SU-DHL-6 (cell line): ENCODE data around the gene PGGHG.

Experiments used
- H2AFZ ChIP-seq: fragments of 200-600 bp; sonication (generic); 2 replicates; pipeline ENCODE4 v1.6.1; 2014; ENCODE audit warnings: low read depth, mild to moderate bottlenecking, moderate library complexity, mixed read lengths, antibody characterized with exemption, low read length; ENCODE audit not compliant: severe bottlenecking
- H3F3A ChIP-seq: fragments of 200-600 bp; shearing (Covaris generic); 2 replicates; pipeline ENCODE4 v1.6.0; 2016; ENCODE audit warnings: antibody characterized with exemption, mild to moderate bottlenecking; ENCODE audit not compliant: insufficient read depth
- H3K27ac ChIP-seq: fragments of 200-600 bp; sonication (generic); 2 replicates; pipeline ENCODE4 v1.5.1; 2016; ENCODE audit warnings: low read depth, mild to moderate bottlenecking, low read length, moderate library complexity, mixed read lengths
- H3K27me3 ChIP-seq: fragments of 200-600 bp; sonication (generic), shearing (Covaris generic); 2 replicates; pipeline ENCODE4 v1.6.0; 2014; ENCODE audit warnings: mild to moderate bottlenecking, low read length
- H3K36me3 ChIP-seq: fragments of 200-600 bp; sonication (generic); 2 replicates; pipeline ENCODE4 v1.6.1; 2014; ENCODE audit warnings: mild to moderate bottlenecking, low read length, mixed read lengths
- H3K4me2 ChIP-seq: fragments of 300-600, 200-600 bp; shearing (Covaris generic), sonication (generic); 2 replicates; pipeline ENCODE4 v1.6.0; 2014; ENCODE audit warnings: low read length, low read depth, mild to moderate bottlenecking; ENCODE audit not compliant: poor library complexity, severe bottlenecking
- H3K4me3 ChIP-seq: fragments of 200-600 bp; sonication (generic); 2 replicates; pipeline ENCODE4 v1.5.1; 2014; ENCODE audit warnings: antibody characterized with exemption, low read length, mild to moderate bottlenecking, mixed read lengths; ENCODE audit not compliant: insufficient read depth, poor library complexity, severe bottlenecking
- H3K79me2 ChIP-seq: fragments of 200-600 bp; sonication (generic); 2 replicates; pipeline ENCODE4 v1.6.1; 2014; ENCODE audit warnings: mild to moderate bottlenecking, low read length, moderate library complexity; ENCODE audit not compliant: insufficient read depth
- H3K9ac ChIP-seq: fragments of 200-600 bp; sonication (generic); 2 replicates; pipeline ENCODE4 v1.7.0; 2014; ENCODE audit warnings: mild to moderate bottlenecking, low read length
- H3K9me2 ChIP-seq: fragments of 200-600 bp; sonication (generic); replicated peaks from 2 replicates; pipeline ENCODE4 v1.6.1; 2014; ENCODE audit warnings: low read length; ENCODE audit not compliant: insufficient read depth
- H3K9me3 ChIP-seq: fragments of 200-600 bp; sonication (generic); 2 replicates; pipeline ENCODE4 v1.6.1; 2014; ENCODE audit warnings: low read length, mixed read lengths; ENCODE audit not compliant: insufficient read depth
- H4K20me1 ChIP-seq: fragments of 200-600 bp; sonication (generic); 2 replicates; pipeline ENCODE4 v1.6.1; 2014; ENCODE audit warnings: low read depth, mild to moderate bottlenecking, antibody characterized with exemption, low read length, moderate library complexity, mixed read lengths
- EZH2phosphoT487 ChIP-seq: fragments of 200-600 bp; sonication (generic), shearing (Covaris generic); conservative IDR thresholded peaks from 2 replicates; pipeline ENCODE4 v1.6.1; 2018; ENCODE audit warnings: mild to moderate bottlenecking, antibody characterized with exemption, low read length, moderate library complexity, mixed read lengths
- TF ChIP-seq, protein P1 (sequence below): fragments of 200-600 bp; sonication (generic); IDR thresholded peaks from one replicate; pipeline ENCODE4 v1.5.1; 2017; ENCODE audit warnings: antibody characterized with exemption, mild to moderate bottlenecking, low read length, moderate library complexity; ENCODE audit not compliant: insufficient read depth, poor library complexity, severe bottlenecking

Gene PGGHG

DNA sequence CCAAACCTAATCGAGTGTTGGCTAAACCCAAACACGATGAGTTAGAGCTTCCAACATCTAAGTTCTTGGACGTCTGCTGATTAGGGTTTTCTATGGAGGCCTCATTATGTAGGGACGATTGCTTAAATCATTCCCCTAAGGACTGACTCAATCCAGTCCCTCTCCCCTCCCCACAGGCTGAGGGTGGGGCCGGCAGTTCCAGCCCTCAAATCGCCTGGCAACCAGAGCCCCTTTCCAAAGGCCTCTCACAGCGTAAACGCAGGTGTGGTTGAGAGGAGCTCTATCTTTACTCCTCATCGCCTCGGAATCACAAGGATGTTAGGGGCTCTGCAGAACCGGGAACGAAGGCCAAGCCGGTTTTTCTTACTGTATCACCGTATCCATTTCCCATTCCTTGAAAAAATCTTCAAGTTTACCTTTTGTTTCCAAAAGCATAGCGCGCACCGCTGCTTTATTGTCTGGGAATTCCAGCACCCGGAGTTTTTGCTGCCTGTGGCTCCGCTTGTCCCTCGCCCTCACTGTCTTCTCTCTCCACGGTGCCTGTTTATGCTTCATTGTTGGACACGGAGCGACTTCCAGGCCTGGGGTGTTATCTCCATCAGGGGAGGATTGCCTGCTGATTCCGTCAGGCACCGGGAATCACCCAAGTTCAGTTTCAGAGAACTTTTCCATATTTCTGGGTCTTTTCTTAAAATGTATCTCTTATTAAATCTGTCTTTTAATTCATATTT, 45.5 kb downstream of the PGGHG start:
- Histone ChIP-seq H3K9me2 (no peaks in the 10 kb centered on the region), H4K20me1 (no peaks in the 10 kb centered on the region), H3K4me2 (no peak overlapping the region), H3K36me3 (no peaks in the 10 kb centered on the region), H3F3A (peaks cover 8% of the 10 kb centered on the region; the same call in 1 of the 2 replicates), H2AFZ (no peak overlapping the region), H3K27ac (no peak overlapping the region), H3K9ac (no peak overlapping the region), H3K79me2 (no peaks in the 10 kb centered on the region), H3K4me3 (no peak overlapping the region), H3K9me3 (no peaks in the 10 kb centered on the region), H3K27me3 (no peaks in the 10 kb centered on the region)
- TF ChIP-seq, protein P1, sequence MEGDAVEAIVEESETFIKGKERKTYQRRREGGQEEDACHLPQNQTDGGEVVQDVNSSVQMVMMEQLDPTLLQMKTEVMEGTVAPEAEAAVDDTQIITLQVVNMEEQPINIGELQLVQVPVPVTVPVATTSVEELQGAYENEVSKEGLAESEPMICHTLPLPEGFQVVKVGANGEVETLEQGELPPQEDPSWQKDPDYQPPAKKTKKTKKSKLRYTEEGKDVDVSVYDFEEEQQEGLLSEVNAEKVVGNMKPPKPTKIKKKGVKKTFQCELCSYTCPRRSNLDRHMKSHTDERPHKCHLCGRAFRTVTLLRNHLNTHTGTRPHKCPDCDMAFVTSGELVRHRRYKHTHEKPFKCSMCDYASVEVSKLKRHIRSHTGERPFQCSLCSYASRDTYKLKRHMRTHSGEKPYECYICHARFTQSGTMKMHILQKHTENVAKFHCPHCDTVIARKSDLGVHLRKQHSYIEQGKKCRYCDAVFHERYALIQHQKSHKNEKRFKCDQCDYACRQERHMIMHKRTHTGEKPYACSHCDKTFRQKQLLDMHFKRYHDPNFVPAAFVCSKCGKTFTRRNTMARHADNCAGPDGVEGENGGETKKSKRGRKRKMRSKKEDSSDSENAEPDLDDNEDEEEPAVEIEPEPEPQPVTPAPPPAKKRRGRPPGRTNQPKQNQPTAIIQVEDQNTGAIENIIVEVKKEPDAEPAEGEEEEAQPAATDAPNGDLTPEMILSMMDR = no peak
- TF ChIP-seq EZH2phosphoT487 = no peak

DNA sequence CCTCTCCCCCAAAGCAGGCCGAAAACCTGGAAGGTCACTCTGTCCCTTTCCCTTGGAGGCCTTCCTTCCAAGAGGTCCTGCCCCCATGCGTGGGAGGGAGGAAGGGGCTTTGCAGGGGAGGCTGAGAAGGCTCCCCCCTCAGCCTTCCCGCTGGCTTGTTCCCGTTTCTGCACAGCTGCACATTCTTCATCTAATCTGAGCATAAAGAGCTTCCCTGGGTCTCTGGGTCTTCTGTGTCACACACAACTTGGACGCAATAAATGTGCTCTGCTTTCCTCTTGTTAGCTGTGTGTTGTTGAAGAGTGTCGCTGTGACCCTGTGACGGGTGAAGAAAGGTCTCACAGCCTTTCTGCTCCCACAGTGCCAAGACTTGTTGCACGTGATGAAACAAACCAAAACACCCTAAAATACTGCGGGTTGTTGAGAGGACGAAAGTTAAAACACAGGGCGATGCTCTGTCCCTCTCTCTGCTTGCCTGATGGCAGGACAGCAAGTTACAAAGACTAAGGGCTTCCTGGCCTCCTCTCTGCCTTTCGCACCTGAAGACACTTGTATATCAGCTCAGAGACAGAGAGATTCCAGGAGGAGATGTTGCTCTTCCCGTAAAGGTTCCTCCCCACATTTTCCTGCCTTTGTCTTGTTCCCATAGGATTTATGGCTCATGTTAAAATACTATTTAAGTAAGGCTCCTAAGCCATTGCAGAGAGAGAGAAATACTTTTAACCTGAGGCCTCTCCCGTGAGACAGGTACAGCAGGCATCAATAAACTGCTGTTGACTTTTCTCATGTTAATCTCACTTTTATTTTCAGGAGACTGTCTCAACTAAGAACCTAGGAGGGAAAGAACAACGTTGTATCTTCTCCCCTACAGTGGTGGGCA, 47.1 kb downstream of the PGGHG start:
- no peak overlapping the region for H2AFZ ChIP-seq
- no peak overlapping the region for H3K27ac ChIP-seq
- H3K4me2 ChIP-seq = no peak overlapping the region
- no peaks in the 10 kb centered on the region for H3K79me2 ChIP-seq
- H3K36me3 ChIP-seq = no peaks in the 10 kb centered on the region
- no peak overlapping the region for H3K4me3 ChIP-seq
- H3K9ac ChIP-seq = no peak overlapping the region
- H3K9me2 ChIP-seq = no peaks in the 10 kb centered on the region
- no peaks in the 10 kb centered on the region for H3K27me3 ChIP-seq
- H4K20me1 ChIP-seq = no peaks in the 10 kb centered on the region
- no peaks in the 10 kb centered on the region for H3K9me3 ChIP-seq
- no peak for TF ChIP-seq EZH2phosphoT487
- TF ChIP-seq, protein P1 = no peak
- no peaks in the 10 kb centered on the region for H3F3A ChIP-seq

DNA sequence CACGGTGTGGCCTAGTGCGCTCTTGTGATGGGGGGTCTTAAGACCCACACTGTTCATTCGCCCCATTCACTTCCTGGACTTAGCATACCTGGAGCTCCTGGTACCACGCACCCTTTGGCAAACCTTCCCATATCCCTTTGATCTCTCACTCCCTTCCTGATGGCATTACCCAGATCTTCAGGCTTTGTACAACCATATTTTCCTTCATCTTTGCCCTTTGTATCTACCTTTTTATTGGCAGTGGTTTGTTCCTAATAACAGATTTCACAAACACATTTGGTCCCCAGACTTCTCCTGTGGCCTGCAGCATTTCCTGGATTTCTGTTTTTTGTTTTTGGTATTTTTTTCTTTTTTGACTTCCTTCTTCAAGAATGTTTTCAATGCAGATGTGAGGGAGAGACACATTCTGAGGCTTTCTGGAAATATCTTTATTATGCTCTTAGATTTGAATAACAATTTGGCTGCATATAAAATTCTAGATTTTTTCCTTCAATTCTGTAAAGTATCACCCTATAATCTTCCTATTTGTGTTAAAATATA, 47.8 kb downstream of the PGGHG start:
- Histone ChIP-seq H3K36me3 (no peaks in the 10 kb centered on the region), H3K9me2 (no peaks in the 10 kb centered on the region), H2AFZ (no peak overlapping the region), H3F3A (0 out of 2 replicates have a peak, but pooled peaks cover under 1% of the 10 kb centered on the region), H3K9me3 (no peaks in the 10 kb centered on the region), H3K9ac (no peak overlapping the region), H3K4me2 (no peak overlapping the region), H3K27me3 (no peaks in the 10 kb centered on the region), H4K20me1 (no peaks in the 10 kb centered on the region), H3K4me3 (no peak overlapping the region), H3K79me2 (no peaks in the 10 kb centered on the region), H3K27ac (no peak overlapping the region)
- no peak for TF ChIP-seq EZH2phosphoT487
- TF ChIP-seq, protein P1 = no peak
